DMS114 treated with DMSO at 0.1 percent for 48 hours (cell line): Measurements from ENCODE around the gene PTH1R.

ENCODE experiments used
- DNase-seq: peaks from one replicate; lab custom pipeline; 2025; ENCODE audit not compliant: unreplicated experiment; lab: John Stamatoyannopoulos, UW

PTH1R gene

DNA sequence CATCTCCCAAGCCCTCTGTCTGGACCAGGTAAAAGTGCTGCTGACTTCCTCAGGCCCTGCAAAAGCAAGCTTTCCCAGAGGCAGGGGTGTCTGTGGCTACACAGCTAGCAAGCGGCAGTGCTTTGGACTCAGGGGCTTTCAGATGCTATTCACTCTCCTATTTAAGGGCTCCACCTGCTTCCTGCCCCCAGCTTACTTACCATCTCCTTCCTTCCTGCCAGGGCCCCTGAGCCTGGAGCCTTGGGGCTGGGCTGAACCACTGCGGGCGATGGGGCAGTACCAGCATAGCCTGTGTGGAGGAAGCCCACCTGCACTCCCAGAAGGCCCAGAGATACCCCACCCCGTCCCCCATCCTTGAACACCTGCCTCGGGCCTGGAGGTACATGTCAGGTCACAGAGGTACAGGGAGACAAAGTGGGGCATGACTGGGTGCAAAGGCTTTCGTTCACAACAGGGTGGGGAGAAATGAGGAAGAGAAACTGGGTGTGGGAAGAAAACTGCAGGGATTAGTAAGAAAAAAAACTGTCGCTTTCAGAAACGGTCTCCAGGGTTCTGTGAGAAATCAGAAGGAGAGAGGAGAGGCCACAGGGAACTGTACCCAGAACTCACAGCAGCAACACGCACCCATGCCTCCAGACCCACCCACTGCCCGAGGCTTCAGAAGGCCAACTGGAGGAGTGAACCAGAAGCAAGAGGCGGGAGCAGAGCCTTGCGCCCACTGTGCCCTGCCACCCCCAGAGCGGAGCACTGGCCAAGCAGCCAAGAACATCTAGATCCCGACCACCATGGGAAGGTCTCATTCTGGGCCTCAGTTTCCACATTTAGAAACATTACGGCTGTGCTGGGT is 49.6 kb downstream of the PTH1R start:
- no peak for DNase-seq

DNA sequence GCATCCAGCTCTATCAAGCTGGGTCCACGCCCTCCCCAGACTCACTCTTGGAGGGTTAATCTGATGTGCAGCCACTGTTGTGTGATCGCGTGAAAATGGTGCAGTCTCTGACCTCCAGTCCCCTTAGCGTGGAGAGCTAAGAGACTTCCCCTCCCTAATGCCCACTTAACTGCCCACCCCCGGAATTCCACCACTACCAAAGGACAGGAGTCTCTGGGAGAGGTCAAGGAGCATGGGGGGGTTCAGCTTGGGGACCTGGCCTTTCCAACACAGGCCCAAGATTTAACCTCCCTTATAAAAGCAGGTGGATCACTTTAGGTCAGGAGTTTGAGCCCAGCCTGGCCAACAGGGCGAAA is 50.2 kb downstream of the PTH1R start:
- DNase-seq = no peak

DNA sequence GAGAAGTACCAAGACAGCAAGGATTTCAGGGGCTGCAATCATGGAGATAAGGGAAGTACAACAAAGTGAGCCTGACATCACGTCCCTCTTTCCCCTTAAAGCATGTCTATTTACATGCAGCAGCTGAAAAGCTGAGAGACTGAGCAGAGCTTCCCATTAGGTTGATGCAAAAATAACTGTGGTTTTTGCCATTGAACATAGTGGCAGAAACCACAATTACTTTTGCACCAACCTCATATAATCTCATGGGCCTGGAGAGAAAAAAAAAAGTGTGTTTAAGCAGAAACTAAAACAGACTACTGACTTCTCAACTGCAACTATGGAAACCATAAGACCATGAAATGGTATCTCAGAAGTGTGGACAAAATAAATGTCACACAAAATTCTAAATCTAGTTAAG is 50.8 kb downstream of the PTH1R start:
- no peak for DNase-seq

DNA sequence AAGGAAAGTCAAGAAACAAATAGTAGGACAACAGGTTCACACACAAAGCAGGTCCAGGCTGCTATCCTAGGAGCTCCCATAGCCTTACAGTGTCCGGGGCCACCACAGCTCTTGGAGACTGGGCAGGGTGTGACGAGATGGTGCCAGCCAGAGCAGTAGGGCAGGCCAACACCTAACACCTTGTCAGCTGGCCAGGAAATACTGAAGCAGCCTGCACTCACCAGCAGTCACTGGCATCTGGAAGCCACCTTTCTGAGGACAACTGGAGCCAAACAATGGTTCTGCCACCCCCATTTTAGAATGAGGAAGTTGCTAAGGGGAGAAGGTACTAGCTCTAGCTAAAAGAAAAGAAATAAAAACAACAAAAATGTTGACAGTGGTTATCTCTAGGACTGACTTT is 51.8 kb downstream of the PTH1R start:
- DNase-seq = no peak

DNA sequence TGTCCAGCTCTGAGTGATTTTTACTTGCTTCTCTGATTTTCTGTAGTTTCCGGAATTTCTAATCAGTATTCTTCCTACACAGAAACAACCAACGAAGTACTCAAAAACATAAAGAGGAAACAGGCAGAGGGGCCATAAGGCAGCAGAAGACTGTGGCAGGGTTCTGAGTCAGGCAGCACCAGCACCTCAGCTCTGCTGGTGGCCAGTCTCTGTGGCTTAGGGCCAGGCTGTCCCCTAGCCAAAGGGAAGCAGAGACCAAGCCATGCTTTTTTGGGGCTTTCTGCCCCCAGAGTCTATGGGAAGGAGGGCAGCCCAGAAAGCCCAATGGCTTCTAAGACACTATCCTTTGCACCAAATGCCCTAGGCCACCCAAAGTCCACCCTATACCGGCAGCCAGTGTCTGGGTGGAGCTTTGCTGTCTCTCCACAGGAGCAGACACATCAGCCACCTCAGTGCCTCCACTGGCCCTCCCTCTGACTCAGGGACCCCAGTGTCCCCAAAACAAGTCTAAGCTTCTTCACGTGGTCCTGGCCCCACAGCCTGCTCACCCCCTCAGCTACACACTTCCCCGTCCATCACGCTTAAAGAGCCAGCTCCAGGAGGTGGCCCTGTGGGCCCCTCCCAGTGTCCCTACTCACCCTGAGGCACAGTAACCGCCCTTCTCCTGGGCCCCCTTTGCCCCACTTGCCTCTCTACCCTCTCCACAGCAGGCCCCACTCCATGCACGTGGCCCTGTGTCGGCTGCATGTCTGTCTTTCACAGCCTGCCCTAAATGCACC is 52.8 kb downstream of the PTH1R start:
- DNase-seq = no peak

DNA sequence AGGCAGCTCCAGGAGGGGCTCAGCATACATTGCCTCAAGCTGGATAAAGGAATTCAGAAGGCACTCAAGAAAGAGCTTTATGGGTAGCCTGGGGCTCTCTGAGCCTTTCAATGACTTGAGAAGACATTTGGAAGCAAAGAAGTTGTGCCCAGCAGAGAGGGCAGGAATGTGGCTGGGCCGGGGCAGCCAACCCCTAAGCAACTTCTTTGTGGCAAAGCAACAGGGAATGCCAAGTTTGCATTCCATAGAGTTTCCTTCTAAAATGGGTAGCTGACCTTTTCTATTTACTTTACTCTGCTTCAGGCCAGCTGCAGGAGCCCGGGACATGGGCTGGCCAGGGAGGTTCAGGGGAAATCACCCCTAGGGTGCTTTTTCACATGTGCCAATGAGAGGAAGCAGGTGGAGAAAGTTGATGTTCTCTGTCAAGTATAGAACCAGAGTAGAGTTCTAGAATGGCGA is 53.5 kb downstream of the PTH1R start:
- no peak for DNase-seq

DNA sequence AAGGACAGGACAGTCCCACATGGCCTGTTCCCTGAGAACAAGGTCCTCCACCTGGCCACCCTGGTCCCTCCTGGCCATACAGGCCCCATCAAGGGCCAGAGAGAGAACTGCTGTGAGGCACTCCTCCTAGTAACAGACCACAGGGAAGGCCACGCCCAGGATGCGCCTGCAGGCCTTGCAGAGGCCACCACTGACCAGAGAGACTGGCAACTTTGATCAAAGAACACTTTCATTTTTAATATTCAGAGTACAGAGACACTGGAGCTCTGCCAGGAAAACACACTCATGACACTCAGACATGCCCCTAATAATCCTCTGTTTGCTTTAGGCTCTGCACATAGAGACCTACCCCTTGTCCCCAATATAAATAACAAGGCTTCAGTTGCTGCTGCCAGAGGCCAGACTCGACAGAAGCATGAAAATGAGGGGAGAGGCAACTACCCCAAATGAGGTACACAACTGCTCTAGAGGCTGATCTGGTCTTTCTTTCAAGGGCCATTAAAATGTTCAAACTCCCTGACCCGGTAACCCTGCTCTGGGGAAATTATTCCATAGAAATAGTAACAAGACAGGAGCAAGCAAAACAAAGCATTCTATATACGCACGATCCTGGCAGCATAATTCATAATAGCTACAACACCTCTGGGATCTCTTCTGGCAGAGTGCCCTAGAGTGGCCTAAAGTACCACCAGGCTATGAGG is 54.3 kb downstream of the PTH1R start:
- DNase-seq = no peak

DNA sequence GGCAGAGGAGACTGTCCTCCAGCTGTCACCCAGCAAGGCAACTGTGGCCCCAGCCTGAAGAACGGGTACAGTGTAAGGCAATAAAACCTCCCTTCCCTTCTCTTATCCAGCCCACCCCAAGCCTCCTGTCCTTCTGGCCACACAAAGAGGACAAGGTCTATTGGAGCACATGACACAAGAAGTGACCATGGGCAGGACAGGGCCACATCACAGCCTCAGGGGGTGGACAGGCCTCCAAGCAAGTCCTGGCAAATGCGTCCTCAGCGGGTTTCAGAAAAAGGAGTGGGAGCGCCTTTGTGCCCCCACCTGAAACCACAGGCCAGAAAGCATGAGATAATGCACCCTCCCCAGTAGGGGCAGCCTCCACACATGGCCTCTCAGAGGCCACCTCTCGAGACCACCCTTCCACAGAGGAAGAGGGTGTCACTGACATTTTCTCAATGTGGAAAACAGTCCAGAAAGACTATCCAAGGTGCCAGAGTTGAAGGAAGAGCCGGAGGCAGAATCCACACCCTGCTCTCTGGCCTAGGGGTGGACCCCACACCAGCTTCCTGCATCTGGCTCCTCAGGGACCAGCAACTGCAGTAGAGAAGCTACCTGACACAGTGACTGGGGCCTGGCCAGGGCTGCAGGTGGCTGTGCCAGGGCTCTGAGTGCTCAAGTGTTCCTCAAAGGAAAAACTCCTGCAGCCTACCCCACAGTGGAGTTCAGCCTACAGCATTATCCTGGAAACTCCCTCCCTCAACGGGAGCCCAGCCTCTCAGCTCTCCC is 55.1 kb downstream of the PTH1R start:
- DNase-seq = no peak

DNA sequence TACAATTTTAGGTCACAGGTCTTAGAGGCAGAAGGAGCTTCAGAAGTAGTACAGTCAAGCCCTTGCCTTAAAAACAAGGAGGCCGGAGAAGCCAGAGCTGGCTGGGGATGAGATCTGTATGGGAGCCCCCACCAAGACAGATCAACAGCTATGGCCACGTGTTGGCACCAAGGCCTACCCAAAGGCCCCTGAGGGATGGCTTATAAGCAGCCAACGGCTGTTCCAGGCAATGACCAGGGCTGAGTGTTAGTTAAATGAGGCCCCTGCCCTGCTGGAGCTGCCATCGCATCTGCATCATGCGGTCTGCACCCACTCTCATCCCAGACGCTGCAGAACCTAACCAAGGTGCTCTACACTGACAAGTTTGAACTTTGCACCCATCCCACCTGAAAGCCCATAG is 55.7 kb downstream of the PTH1R start:
- DNase-seq = no peak

DNA sequence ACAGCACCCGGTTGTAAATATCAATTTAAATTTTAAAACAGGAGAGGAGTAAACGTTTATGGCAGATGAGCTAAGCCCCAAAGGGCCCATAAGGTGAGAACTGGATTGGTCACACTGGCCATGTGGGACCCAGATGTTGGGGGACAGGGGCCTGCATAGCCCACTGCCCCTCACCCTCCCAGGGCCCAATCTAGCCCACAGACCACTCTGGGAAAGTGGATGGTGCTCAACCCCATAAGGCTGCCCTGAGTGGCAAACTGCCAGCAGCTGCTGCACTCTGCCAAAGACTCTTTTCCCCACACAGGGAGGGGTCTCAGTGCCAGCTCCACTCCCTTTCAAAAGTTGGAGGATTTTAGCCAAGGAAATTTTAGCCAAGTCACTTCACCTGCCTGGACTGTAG is 56.6 kb downstream of the PTH1R start:
- DNase-seq = no peak

DNA sequence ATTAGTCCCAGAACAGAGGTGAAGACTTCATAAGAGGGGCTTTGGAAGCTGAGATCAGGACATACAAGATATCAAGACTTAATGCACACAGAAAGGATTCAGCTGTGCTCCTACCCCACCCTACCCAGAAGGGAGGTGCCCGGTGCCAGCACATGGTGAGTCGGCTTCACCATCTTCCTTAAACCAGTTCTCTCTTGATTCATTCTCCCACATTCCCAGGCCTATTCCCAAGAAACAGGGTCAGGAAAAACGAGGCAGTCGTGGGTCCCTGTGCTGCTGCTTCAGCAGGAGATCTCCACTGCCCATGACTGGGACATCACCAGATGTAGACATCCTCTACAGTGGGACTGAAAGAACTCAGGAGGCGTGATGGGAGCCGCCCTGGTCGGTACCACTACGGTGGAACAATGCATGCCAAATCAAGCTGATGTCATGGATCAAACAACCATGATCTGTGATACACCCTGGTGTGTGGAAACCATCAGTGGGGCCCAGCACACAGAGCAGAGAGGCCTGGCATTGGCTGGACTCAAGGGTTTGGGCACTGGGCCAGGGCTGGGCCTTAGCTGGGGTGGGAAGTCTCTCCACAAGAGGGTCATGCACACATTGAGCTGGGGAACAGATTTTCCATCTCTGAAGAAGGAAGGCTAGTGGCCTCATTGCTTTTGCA is 57.1 kb downstream of the PTH1R start:
- DNase-seq = no peak

DNA sequence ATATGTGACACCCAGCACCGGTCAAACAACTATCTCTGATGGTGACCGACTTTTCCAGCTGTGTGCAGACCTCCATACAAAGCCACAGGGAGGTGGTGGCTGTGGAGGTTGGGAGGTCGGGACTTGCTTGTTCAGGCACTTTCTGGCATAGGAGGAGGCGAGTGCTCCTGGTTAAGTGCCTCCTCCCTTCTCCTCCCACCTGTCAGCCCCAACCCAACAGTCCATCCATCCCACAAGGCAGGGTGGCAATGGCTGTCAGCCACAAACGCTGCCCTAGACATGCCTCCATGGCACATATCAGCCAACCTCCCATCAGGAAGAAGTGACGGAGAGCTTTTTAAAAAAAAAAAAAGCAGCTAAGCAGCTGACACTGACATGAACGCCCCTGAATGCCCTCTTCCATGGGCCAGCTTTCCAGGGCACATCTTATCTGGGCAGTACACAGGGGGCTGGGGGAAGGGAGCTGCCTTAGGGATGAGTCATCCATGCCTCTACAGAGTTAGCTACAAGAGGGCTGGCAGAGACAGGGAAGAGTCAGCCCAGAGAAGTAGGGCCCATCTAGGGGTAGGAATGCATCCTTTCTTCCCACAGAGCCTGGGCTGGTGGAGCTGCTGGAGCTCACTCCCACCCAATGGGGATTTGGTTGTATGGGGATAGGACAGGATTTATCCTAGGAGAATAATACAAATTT is 57.8 kb downstream of the PTH1R start:
- DNase-seq = no peak

DNA sequence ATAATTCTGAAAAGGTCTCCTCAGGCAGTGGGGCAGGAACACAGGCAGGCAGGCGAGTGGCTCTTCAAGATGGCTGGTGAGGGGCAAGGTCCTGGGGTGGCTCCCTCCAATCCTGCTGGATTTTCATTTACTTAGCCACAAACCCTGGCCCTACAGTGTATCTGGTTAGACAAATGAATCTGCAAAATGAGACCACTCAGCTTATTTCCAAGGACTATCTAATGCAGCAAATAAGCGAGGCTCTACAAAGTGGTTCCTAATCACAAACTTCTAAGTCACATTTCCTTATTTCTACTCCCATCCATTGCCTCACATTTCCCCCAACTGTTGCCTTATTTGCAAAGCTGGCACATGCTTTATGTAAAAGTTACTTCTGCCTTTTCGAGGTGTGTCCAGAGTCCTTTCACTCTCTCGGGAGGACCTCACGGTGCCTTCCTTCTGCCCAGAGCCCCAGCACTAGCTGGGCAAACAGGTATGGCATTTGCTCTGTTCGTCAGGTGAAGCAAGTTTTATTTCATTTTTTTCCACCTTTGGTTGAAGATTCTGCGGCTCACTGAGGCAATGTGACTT is 58.6 kb downstream of the PTH1R start:
- no peak for DNase-seq

DNA sequence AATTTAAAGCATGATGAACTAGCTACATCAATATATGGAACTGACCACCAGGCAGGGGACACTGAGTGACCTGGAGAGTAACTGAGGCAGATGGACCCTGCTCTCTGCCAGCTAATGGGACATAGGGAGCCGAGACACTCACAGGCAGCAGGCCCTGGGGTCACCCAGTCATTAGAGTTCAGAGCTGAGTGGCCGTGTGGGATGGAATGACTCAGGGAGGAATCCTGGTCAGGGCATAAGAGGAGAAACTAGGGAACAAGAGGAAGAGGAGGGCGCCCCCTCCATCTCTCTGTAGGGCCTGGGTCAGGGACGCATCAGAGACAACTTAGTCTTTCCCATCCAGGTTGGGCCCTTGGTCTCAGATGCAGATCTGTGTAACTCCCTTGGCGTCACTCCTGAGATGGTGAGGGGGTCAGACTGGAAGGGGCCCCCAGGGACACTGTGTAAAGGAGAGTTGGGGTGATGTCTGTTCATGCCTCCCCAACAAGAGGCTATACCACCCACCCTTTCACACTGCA is 59.3 kb downstream of the PTH1R start:
- no peak for DNase-seq

DNA sequence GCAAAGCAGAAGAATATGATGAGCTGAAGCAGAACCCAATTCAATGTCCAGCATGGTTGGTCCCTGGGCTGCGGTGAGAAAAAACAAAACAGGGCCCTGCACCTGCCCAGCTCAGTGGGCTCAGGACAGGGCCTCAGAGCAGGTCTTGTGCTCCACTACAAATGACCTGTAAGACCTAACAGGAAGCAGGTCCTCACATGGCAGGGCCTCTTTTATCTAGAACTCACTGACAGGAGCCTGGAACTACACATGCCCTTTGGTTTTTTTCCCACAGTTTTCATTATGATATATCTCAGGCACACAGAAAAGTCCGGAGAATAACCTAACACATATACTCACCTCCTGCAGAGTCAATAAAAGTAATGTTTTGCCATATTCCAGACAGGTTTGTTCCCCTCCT is 60.6 kb downstream of the PTH1R start:
- no peak for DNase-seq

DNA sequence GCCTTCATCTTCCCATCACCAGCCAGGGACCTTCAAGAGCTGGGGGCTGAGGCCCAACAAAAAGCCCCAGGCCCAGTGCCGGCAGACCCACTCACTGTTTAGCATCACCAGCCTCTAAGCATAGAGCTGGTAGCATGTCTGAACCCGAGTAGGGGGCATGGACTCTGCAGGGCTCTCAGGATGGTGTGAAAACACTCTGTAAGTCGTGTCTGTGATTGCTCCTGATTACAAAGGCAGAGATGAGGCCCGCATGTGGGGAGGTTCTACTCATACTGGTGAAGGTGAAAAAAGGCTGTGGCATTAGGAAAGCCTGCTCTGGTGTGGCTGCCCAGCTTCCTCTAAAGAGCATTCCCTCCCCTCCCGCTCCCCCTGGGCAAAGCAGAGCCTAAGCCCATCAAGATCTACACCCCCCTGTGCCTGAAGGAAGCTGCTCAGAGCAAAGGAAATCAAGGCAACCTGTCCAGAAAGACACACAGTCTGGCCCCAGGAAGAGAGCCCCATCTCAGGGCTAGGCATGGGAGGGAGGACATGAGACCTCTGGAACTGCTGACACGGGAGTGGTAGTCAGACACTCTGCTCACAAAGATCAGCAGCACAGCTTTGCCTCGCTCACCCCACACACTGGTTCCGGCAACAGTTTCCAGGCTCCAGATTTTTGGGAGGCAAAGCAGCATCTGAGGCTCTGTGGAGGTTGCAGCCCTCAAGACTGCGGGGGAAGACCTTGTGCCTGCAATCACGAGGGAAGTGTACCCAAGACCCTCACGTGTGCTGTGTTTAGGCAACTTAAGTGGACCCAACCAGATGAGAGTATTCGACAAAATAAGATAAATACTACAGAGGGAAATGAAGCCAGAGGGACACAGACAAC is 62.3 kb downstream of the PTH1R start:
- DNase-seq = no peak

DNA sequence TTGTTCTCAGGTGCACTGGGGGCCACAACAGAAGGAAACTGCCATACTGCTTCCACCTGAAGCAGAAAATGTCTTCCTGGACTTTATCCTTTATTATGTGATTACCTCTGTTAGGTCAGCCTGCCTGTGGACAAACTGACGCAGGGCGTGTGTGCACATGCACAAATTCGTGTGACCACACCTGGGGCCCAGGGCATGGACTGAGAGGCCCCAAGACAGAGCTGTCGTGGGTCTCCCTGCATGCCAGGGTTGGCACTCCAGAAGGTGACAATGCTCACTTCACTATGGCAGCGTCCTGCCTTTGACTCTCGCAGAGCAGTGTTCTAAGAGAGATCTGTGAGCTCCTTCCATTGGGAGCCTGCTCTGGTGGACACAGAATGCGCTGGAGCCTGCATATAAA is 64.6 kb downstream of the PTH1R start:
- no peak for DNase-seq

DNA sequence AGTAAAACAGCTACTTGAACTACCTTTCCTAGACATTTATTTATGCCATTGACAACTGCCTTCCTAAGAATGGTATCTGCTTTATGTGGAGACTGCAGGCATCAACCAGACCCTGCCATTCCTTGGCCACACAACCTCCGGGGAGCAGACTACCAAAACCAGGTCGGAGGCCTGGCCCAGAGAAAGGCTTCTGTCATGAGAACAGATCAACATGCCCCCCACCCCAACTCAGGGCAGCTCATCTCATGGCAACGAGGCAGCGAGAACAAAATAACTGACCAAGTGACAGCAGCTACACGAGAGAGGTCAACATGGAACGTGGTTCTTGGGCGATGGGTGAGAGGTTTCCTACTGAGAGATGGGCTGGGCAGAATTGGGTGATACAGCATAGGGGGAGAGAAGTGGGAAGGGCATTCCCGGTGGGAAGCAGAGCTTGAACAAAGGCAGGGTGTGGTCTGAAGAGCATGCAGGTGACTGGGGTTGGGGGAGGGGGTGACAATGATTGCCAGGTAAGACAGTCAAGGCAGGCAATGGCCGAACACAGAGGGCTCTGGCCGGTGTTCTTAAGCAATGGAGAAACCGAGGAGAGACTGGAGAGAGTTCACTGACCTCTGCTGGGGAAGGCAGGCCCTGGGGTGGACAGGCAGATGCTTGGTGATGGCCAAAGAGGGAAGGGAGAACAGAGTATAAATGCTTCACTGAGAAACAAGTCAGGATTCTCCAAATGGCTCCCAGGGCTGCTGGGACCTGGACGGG is 65.1 kb downstream of the PTH1R start:
- DNase-seq = no peak
